H1 (cell line): Measurements from ENCODE around the gene SERPINA1. TPM values are rescaled to one million over a fixed set of nuclear protein-coding genes. Genes with fewer than 3 reads are reported as not detected.

Experiments used
- CTCF ChIA-PET: fragments of 300-600 bp; sonication (Branson Sonifier 250); formaldehyde crosslinking; loops from one replicate; lab custom pipeline; 2021; ENCODE audit not compliant: partially characterized antibody; lab: Charles Lee
- POLR2A ChIA-PET: fragments of 300-600 bp; sonication (Branson Sonifier 250); formaldehyde crosslinking; loops from one replicate; lab custom pipeline; 2021; ENCODE audit warnings: inconsistent platforms; ENCODE audit not compliant: partially characterized antibody; lab: Charles Lee
- DNase-seq, 2 experiments: peaks; one replicate each; pipeline versions ENCODE4 v3.0.0 to v3.0.0-alpha.2; 2010 to 2022; ENCODE audit warnings: low spot score in 2 of 2, low read depth in 1 of 2, mixed read lengths in 1 of 2
- FAIRE-seq: peaks from 2 replicates; lab custom pipeline; 2011; peaks lifted over from hg19 to GRCh38; lab: Jason Lieb, UNC
- H2AFZ ChIP-seq: 2 replicates; pipeline ENCODE4 v1.8.1; 2012; ENCODE audit warnings: low read length, inconsistent platforms
- H2AK5ac ChIP-seq: 2 replicates; pipeline ENCODE4 v1.6.1; 2013; ENCODE audit warnings: low read depth, low read length
- H2BK120ac ChIP-seq: replicated peaks from 2 replicates; pipeline ENCODE3; 2013; ENCODE audit warnings: low read depth, low read length, inconsistent platforms
- H2BK12ac ChIP-seq: 2 replicates; pipeline ENCODE4 v1.6.1; 2013; ENCODE audit warnings: low read depth, low read length
- H2BK15ac ChIP-seq: 2 replicates; pipeline ENCODE4 v1.6.1; 2013; ENCODE audit warnings: low read length
- H2BK20ac ChIP-seq: 2 replicates; pipeline ENCODE4 v1.6.1; 2013; ENCODE audit warnings: low read length
- H2BK5ac ChIP-seq: 2 replicates; pipeline ENCODE4 v1.6.1; 2013; ENCODE audit warnings: low read depth, low read length
- H3K14ac ChIP-seq: 2 replicates; pipeline ENCODE4 v1.6.1; 2013; ENCODE audit warnings: inconsistent platforms; ENCODE audit not compliant: insufficient read length
- H3K18ac ChIP-seq: 2 replicates; pipeline ENCODE4 v1.6.1; 2013; ENCODE audit warnings: low read length; ENCODE audit errors: extremely low read depth
- H3K23ac ChIP-seq: 2 replicates; pipeline ENCODE4 v1.6.1; 2013; ENCODE audit warnings: inconsistent platforms; ENCODE audit not compliant: insufficient read length
- H3K23me2 ChIP-seq: 2 replicates; pipeline ENCODE4 v1.6.1; 2013; ENCODE audit warnings: low read depth, low read length
- H3K27ac ChIP-seq: 2 replicates; pipeline ENCODE4 v1.6.1; 2011; ENCODE audit warnings: low read depth, low read length, inconsistent platforms
- H3K27me3 ChIP-seq, 4 experiments: replicated peaks in 1 of 4; 1 replicate in 1 of 4; 2 replicates in 3 of 4; pipeline versions ENCODE4 v1.6.1 to v1.8.1; 2011 to 2013; ENCODE audit warnings: low read length in 3 of 4, mild to moderate bottlenecking in 3 of 4, inconsistent platforms in 2 of 4, mixed read lengths in 2 of 4, moderate library complexity in 1 of 4; ENCODE audit not compliant: control insufficient read depth in 3 of 4, insufficient read depth in 3 of 4; ENCODE audit errors: extremely low read depth in 1 of 4
- H3K36me3 ChIP-seq, 4 experiments: 2 replicates each; pipeline versions ENCODE4 v1.6.1 to v1.8.1; 2011 to 2013; ENCODE audit warnings: mild to moderate bottlenecking in 4 of 4, low read length in 3 of 4, moderate library complexity in 2 of 4, control low read depth in 1 of 4, inconsistent platforms in 1 of 4; ENCODE audit not compliant: insufficient read depth in 4 of 4, control insufficient read depth in 2 of 4
- H3K4ac ChIP-seq: replicated peaks from 2 replicates; pipeline ENCODE3; 2013; ENCODE audit warnings: low read length, low read depth, mixed read lengths, inconsistent platforms; ENCODE audit not compliant: insufficient read length
- H3K4me1 ChIP-seq, 4 experiments: replicated peaks in 1 of 4; 1 replicate in 1 of 4; 2 replicates in 3 of 4; pipeline versions ENCODE4 v1.6.1 to v1.8.1; 2011 to 2013; ENCODE audit warnings: low read length in 3 of 4, inconsistent platforms in 2 of 4, mixed read lengths in 1 of 4; ENCODE audit not compliant: insufficient read depth in 4 of 4, control insufficient read depth in 3 of 4
- H3K4me2 ChIP-seq, 2 experiments: 2 replicates each; pipeline versions ENCODE4 v1.6.1 to v1.8.1; 2011 to 2013; ENCODE audit warnings: low read depth in 2 of 2, low read length in 2 of 2, control low read depth in 1 of 2, inconsistent platforms in 1 of 2, mild to moderate bottlenecking in 1 of 2; ENCODE audit not compliant: insufficient read depth in 1 of 2
- H3K4me3 ChIP-seq, 4 experiments: fragments of 200-600, 300-600 bp in 1 of 4; sonication (generic), shearing (Covaris generic), sonication (Bioruptor Twin) in 1 of 4; 2 replicates each; pipeline versions ENCODE4 v1.5.1 to v1.8.1; 2011 to 2016; ENCODE audit warnings: low read length in 4 of 4, low read depth in 3 of 4, control low read depth in 2 of 4, inconsistent platforms in 2 of 4, mild to moderate bottlenecking in 2 of 4, mixed read lengths in 1 of 4, moderate library complexity in 1 of 4; ENCODE audit not compliant: insufficient read depth in 2 of 4; ENCODE audit errors: extremely low read depth in 1 of 4
- H3K56ac ChIP-seq: replicated peaks from 2 replicates; pipeline ENCODE3; 2013; ENCODE audit warnings: low read depth, mild to moderate bottlenecking, mixed read lengths, low read length, inconsistent platforms; ENCODE audit not compliant: insufficient read length
- H3K79me1 ChIP-seq: 2 replicates; pipeline ENCODE4 v1.6.1; 2013; ENCODE audit warnings: low read depth, low read length, control low read depth
- H3K79me2 ChIP-seq, 2 experiments: 2 replicates each; pipeline versions ENCODE4 v1.6.1 to v1.8.1; 2012 to 2013; ENCODE audit warnings: low read length in 2 of 2, mild to moderate bottlenecking in 2 of 2, inconsistent platforms in 1 of 2; ENCODE audit not compliant: insufficient read depth in 2 of 2, control insufficient read depth in 1 of 2
- H3K9ac ChIP-seq, 4 experiments: replicated peaks in 1 of 4; 1 replicate in 1 of 4; 2 replicates in 3 of 4; pipeline versions ENCODE4 v1.6.1 to v1.8.1; 2011 to 2013; ENCODE audit warnings: low read depth in 3 of 4, low read length in 3 of 4, control low read depth in 2 of 4, mild to moderate bottlenecking in 2 of 4, moderate library complexity in 2 of 4, inconsistent platforms in 1 of 4; ENCODE audit errors: extremely low read depth in 1 of 4
- H3K9me3 ChIP-seq, 2 experiments: 2 replicates each; pipeline versions ENCODE4 v1.6.1 to v1.8.1; 2012 to 2013; ENCODE audit warnings: mild to moderate bottlenecking in 2 of 2, moderate library complexity in 2 of 2, control low read depth in 1 of 2, inconsistent platforms in 1 of 2, low read depth in 1 of 2, low read length in 1 of 2, mixed read lengths in 1 of 2; ENCODE audit not compliant: insufficient read depth in 2 of 2
- H4K20me1 ChIP-seq, 2 experiments: replicated peaks in 1 of 2; 2 replicates each; pipeline versions ENCODE3 to v1.8.1; 2011 to 2013; ENCODE audit warnings: inconsistent platforms in 2 of 2, low read length in 2 of 2, mild to moderate bottlenecking in 1 of 2; ENCODE audit not compliant: insufficient read depth in 2 of 2, control insufficient read depth in 1 of 2
- H4K5ac ChIP-seq: 2 replicates; pipeline ENCODE4 v1.6.1; 2013; ENCODE audit warnings: low read length, low read depth, mixed read lengths, inconsistent platforms; ENCODE audit not compliant: insufficient read length
- H4K8ac ChIP-seq: 2 replicates; pipeline ENCODE4 v1.8.0; 2013; ENCODE audit warnings: mild to moderate bottlenecking, moderate library complexity, low read length, inconsistent platforms; ENCODE audit not compliant: insufficient read depth; ENCODE audit errors: extremely low read depth
- H4K91ac ChIP-seq: replicated peaks from 2 replicates; pipeline ENCODE3; 2013; ENCODE audit warnings: low read length, mixed read lengths, inconsistent platforms; ENCODE audit not compliant: insufficient read length
- E2F6 ChIP-seq: IDR thresholded peaks from 2 replicates; pipeline ENCODE4 v1.6.1; 2012; ENCODE audit warnings: inconsistent platforms
- WGBS, 2 experiments: shearing (Covaris generic) in 1 of 2; methylation state at CpG; one replicate each; pipeline versions ENCODE4 v1.1.6 to v1.1.7; 2013 to 2015; ENCODE audit warnings: low lambda C conversion rate in 2 of 2, mixed read lengths in 2 of 2, inconsistent platforms in 1 of 2, low coverage in 1 of 2, missing lambda C conversion rate in 1 of 2; ENCODE audit not compliant: insufficient replicate concordance in 2 of 2, insufficient coverage in 1 of 2, insufficient read length in 1 of 2; ENCODE audit errors: extremely low coverage in 1 of 2, missing lambda C conversion rate in 1 of 2; 5-methylcytosine and 5-hydroxymethylcytosine counted together
- polyA plus RNA-seq, 7 experiments: library from polyadenylated mRNA; depleted of rRNA in 3 of 7; stranded (reverse) in 5 of 7; unstranded in 2 of 7; fragments of >200 nt in 5 of 7; fragments of 200-250 nt in 2 of 7; gene quantifications; 1 replicate in 5 of 7; 2 replicates in 1 of 7; 4 replicates in 1 of 7; pipeline versions ENCODE4 v1.2.1 to v1.2.3, GENCODE V29; 2011 to 2013; ENCODE audit warnings: missing spikeins in 2 of 7, mixed read lengths in 2 of 7
- total RNA-seq: library from RNA; stranded (reverse); fragmentation: NEBNext Ultra II Directional; extraction: Animal tissue kit (Norgen Biotek cat#: 25700); gene quantifications from 2 replicates; pipeline ENCODE4 v1.2.1, GENCODE V29; 2021

The SERPINA1 gene
- total and polyA plus RNA-seq, 2 of the 8 experiments (the other 6 are each of a cell fraction or from before 2014, with no cell fraction given), result 0.08 TPM; not detected in 1

- Histone ChIP-seq H2BK5ac (no peak overlapping the region), H3K56ac (no peak overlapping the region), H3K23me2 (no peaks in the 10 kb centered on the region), H3K36me3 (no peaks in the 10 kb centered on the region), H3K27ac (no peak overlapping the region), H3K14ac (no peak overlapping the region), H3K18ac (no peak overlapping the region), H3K4me2 (no peak overlapping the region), H3K4me3 (no peak overlapping the region), H3K23ac (no peak overlapping the region), H4K20me1 (no peaks in the 10 kb centered on the region), H3K4ac (no peak overlapping the region), H3K79me2 (no peaks in the 10 kb centered on the region), H2AFZ (no peak overlapping the region), H2BK15ac (no peak overlapping the region), H2BK12ac (no peak overlapping the region), H3K4me1 (no peaks in the 10 kb centered on the region), H4K5ac (no peak overlapping the region), H2BK20ac (no peak overlapping the region), H2BK120ac (no peak overlapping the region), H4K91ac (no peak overlapping the region), H3K9ac (no peak overlapping the region), H4K8ac (no peak overlapping the region), H2AK5ac (no peak overlapping the region), H3K27me3 (no peaks in the 10 kb centered on the region), H3K79me1 (no peaks in the 10 kb centered on the region), H3K9me3 (peaks cover 0 to under 1% of the 10 kb centered on the region in 2 experiments; a peak in 1 of 4 replicates)
- DNase-seq (no peak), FAIRE-seq (no peak)
- POLR2A ChIA-PET, result interaction anchor here (0.6 kb wide), 1 partner anchor 74 kb away, joined by 3 read pairs; no protein-coding TSS in a partner anchor
- CTCF ChIA-PET, result interaction anchor here (1.0 to 1.7 kb wide), 6 partner anchors 10 to 200 kb away, joined by 3 to 5 read pairs (median 4); no protein-coding TSS in a partner anchor
- WGBS, 2 experiments, result 82% methylated on average over 8 of the region's 8 CpGs; no CpG with 5 or more reads in 1 of the 2 experiments
- no peak for TF ChIP-seq E2F6
Measured at GRCh38 chr14:94343238-94344005, 45.0 kb downstream of the SERPINA1 start.
